SK-N-SH treated with all-trans-retinoic acid at 6 μM for 48 hours (cell line): Measurements from ENCODE around the gene ADAP1.

Source experiments
- ATAC-seq: fragments of 200-7000 bp; cut with Tn5 transposase; 3 replicates; pipeline ENCODE4 v1.9.1; 2020; ENCODE audit warnings: mild to moderate bottlenecking, moderate library complexity
- ARNTL ChIP-seq: fragments of 450-650 bp; formaldehyde crosslinking; IDR thresholded peaks from 2 replicates; pipeline ENCODE4 v1.5.0; 2020; ENCODE audit warnings: low read depth, mild to moderate bottlenecking, moderate library complexity, borderline replicate concordance
- BACH2 ChIP-seq: fragments of 250-450 bp; sonication (Bioruptor Pico); IDR thresholded peaks from 2 replicates; pipeline ENCODE4 v1.9.0; 2021; ENCODE audit warnings: mild to moderate bottlenecking, borderline replicate concordance
- CSDC2 ChIP-seq: fragments of 250-450 bp; sonication (Bioruptor Pico); IDR thresholded peaks from 2 replicates; pipeline ENCODE4 v1.5.0; 2020; ENCODE audit warnings: mild to moderate bottlenecking, moderate library complexity
- ESRRG ChIP-seq: fragments of 250-450 bp; sonication (Bioruptor Pico); IDR thresholded peaks from 2 replicates; pipeline ENCODE4 v1.6.1; 2021; ENCODE audit warnings: mild to moderate bottlenecking
- GLIS3 ChIP-seq: fragments of 250-450 bp; sonication (Bioruptor Pico); IDR thresholded peaks from 2 replicates; pipeline ENCODE4 v1.5.0; 2020; ENCODE audit warnings: mild to moderate bottlenecking, moderate library complexity
- OSR1 ChIP-seq: fragments of 250-450 bp; sonication (Bioruptor Pico); IDR thresholded peaks from 2 replicates; pipeline ENCODE4 v1.8.0; 2022; ENCODE audit warnings: moderate library complexity, mild to moderate bottlenecking, inconsistent platforms
- PPARA ChIP-seq: fragments of 250-450 bp; sonication (Bioruptor Pico); IDR thresholded peaks from 2 replicates; pipeline ENCODE4 v1.5.0; 2020; ENCODE audit warnings: mild to moderate bottlenecking, borderline replicate concordance
- RARB ChIP-seq: fragments of 250-450 bp; sonication (Bioruptor Pico); IDR thresholded peaks from 2 replicates; pipeline ENCODE4 v1.8.0; 2021; ENCODE audit warnings: mild to moderate bottlenecking, moderate library complexity
- SNAI2 ChIP-seq: fragments of 250-450 bp; sonication (Bioruptor Pico); IDR thresholded peaks from 2 replicates; pipeline ENCODE4 v1.5.0; 2020; ENCODE audit warnings: mild to moderate bottlenecking, moderate library complexity
- TOX ChIP-seq: fragments of 250-450 bp; sonication (Bioruptor Pico); IDR thresholded peaks from 2 replicates; pipeline ENCODE4 v1.8.0; 2021; ENCODE audit warnings: mild to moderate bottlenecking, moderate library complexity, borderline replicate concordance
- ZC3H10 ChIP-seq: fragments of 250-450 bp; sonication (Bioruptor Pico); IDR thresholded peaks from 2 replicates; pipeline ENCODE4 v1.5.1; 2021; ENCODE audit warnings: mild to moderate bottlenecking, moderate library complexity
- ZFP3 ChIP-seq: fragments of 250-450 bp; sonication (Bioruptor Pico); IDR thresholded peaks from 2 replicates; pipeline ENCODE4 v1.5.0; 2020; ENCODE audit warnings: mild to moderate bottlenecking, moderate library complexity
- ZNF565 ChIP-seq: fragments of 450-650 bp; formaldehyde crosslinking; conservative IDR thresholded peaks from 2 replicates; pipeline ENCODE4 v1.5.0; 2020; ENCODE audit warnings: low read depth, mild to moderate bottlenecking, moderate library complexity
- ZNF8 ChIP-seq: fragments of 450-650 bp; formaldehyde crosslinking; IDR thresholded peaks from 2 replicates; pipeline ENCODE4 v1.5.0; 2020; ENCODE audit warnings: mild to moderate bottlenecking, moderate library complexity
- TF ChIP-seq, protein P1 (sequence below): fragments of 250-450 bp; sonication (Bioruptor Pico); IDR thresholded peaks from 2 replicates; pipeline ENCODE4 v1.5.1; 2021; ENCODE audit warnings: mild to moderate bottlenecking, moderate library complexity
- TF ChIP-seq, protein P2 (sequence below): fragments of 250-450 bp; sonication (Bioruptor Pico); IDR thresholded peaks from 2 replicates; pipeline ENCODE4 v1.5.1; 2020; ENCODE audit warnings: low read depth, mild to moderate bottlenecking, moderate library complexity
- TF ChIP-seq, protein P3 (sequence below): fragments of 250-450 bp; sonication (Bioruptor Pico); IDR thresholded peaks from 2 replicates; pipeline ENCODE4 v1.5.0; 2020; ENCODE audit warnings: mild to moderate bottlenecking, moderate library complexity
- TF ChIP-seq, protein P4 (sequence below): fragments of 250-450 bp; sonication (Bioruptor Pico); IDR thresholded peaks from 2 replicates; pipeline ENCODE4 v1.8.0; 2021; ENCODE audit warnings: low read depth, mild to moderate bottlenecking, moderate library complexity, borderline replicate concordance
- TF ChIP-seq, protein P5 (sequence below): fragments of 250-450 bp; sonication (Bioruptor Pico); IDR thresholded peaks from 2 replicates; pipeline ENCODE4 v1.8.0; 2020; ENCODE audit warnings: mild to moderate bottlenecking, moderate library complexity, borderline replicate concordance

The ADAP1 gene

DNA sequence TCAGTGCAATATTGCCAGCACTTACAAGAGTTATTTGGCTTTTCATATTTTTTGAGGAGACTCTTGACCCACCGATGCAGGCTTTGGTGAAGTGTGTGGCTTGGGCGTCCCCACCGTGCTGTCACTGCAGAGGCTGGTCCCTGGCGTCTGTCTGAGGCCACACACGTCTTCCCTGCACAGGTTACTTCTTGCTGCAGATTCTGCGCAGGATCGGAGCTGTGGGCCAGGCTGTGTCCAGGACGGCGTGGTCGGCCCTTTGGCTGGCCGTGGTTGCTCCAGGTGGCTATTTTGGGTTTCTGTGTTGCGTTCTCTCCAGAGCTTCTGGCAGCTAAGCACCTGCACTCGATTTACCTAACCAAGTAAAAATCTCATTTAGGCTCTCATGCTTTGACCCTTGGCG lies 103.3 kb downstream of the ADAP1 start:
- ATAC-seq, result no peak
- TF ChIP-seq BACH2 (CRISPR knock-in tag), result no peak

DNA sequence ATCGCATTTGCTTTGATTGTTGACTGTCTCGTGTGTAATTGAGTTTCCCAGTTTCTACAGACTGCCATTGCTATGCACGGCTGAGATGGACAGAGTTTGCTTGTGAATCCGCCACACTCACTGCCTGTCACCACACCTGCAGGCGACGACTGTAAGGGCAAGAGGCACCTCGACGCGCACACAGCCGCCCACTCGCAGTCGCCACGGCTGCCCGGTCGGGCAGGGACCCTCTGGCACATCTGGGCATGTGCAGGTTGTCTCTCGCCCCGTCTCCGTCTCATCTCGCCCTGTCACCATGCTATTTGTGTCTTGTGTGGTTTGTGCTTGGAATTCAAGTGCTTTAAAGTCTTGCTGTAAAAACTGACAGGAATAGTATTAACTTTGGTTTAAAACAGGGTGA lies 104.7 kb downstream of the ADAP1 start:
- ATAC-seq, result no peak

DNA sequence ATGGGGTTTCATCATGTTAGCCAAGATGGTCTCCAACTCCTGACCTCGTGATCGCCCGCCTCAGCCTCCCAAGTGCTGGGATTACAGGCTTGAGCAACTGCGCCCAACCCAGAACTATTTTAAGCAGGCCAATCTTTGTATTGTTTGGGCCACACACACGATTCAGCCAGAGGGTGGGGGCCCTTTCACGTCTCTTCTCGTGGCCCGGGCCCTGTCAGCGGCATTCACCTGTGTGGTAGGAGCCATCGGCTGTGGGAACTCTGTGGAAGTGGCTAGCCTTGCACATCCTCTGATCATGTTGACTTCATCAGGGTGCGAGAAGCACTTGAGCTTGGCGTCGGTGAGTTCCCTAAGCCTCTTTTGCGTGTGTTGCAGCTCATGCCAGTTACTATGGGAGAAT lies 105.3 kb downstream of the ADAP1 start:
- ATAC-seq, result no peak
- TF ChIP-seq, protein P1, sequence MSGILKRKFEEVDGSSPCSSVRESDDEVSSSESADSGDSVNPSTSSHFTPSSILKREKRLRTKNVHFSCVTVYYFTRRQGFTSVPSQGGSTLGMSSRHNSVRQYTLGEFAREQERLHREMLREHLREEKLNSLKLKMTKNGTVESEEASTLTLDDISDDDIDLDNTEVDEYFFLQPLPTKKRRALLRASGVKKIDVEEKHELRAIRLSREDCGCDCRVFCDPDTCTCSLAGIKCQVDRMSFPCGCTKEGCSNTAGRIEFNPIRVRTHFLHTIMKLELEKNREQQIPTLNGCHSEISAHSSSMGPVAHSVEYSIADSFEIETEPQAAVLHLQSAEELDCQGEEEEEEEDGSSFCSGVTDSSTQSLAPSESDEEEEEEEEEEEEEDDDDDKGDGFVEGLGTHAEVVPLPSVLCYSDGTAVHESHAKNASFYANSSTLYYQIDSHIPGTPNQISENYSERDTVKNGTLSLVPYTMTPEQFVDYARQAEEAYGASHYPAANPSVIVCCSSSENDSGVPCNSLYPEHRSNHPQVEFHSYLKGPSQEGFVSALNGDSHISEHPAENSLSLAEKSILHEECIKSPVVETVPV (CRISPR knock-in tag), result no peak
- TF ChIP-seq, protein P2, sequence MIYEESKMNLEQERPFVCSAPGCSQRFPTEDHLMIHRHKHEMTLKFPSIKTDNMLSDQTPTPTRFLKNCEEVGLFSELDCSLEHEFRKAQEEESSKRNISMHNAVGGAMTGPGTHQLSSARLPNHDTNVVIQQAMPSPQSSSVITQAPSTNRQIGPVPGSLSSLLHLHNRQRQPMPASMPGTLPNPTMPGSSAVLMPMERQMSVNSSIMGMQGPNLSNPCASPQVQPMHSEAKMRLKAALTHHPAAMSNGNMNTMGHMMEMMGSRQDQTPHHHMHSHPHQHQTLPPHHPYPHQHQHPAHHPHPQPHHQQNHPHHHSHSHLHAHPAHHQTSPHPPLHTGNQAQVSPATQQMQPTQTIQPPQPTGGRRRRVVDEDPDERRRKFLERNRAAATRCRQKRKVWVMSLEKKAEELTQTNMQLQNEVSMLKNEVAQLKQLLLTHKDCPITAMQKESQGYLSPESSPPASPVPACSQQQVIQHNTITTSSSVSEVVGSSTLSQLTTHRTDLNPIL (CRISPR knock-in tag), result no peak
- TF ChIP-seq, protein P3, sequence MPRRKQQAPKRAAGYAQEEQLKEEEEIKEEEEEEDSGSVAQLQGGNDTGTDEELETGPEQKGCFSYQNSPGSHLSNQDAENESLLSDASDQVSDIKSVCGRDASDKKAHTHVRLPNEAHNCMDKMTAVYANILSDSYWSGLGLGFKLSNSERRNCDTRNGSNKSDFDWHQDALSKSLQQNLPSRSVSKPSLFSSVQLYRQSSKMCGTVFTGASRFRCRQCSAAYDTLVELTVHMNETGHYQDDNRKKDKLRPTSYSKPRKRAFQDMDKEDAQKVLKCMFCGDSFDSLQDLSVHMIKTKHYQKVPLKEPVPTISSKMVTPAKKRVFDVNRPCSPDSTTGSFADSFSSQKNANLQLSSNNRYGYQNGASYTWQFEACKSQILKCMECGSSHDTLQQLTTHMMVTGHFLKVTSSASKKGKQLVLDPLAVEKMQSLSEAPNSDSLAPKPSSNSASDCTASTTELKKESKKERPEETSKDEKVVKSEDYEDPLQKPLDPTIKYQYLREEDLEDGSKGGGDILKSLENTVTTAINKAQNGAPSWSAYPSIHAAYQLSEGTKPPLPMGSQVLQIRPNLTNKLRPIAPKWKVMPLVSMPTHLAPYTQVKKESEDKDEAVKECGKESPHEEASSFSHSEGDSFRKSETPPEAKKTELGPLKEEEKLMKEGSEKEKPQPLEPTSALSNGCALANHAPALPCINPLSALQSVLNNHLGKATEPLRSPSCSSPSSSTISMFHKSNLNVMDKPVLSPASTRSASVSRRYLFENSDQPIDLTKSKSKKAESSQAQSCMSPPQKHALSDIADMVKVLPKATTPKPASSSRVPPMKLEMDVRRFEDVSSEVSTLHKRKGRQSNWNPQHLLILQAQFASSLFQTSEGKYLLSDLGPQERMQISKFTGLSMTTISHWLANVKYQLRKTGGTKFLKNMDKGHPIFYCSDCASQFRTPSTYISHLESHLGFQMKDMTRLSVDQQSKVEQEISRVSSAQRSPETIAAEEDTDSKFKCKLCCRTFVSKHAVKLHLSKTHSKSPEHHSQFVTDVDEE (CRISPR knock-in tag), result no peak
- TF ChIP-seq PPARA (CRISPR knock-in tag), result no peak
- TF ChIP-seq OSR1, result no peak
- no peak for TF ChIP-seq ZFP3
- TF ChIP-seq ARNTL (CRISPR knock-in tag), result no peak
- no peak for TF ChIP-seq ZC3H10 (CRISPR knock-in tag)
- TF ChIP-seq, protein P4, sequence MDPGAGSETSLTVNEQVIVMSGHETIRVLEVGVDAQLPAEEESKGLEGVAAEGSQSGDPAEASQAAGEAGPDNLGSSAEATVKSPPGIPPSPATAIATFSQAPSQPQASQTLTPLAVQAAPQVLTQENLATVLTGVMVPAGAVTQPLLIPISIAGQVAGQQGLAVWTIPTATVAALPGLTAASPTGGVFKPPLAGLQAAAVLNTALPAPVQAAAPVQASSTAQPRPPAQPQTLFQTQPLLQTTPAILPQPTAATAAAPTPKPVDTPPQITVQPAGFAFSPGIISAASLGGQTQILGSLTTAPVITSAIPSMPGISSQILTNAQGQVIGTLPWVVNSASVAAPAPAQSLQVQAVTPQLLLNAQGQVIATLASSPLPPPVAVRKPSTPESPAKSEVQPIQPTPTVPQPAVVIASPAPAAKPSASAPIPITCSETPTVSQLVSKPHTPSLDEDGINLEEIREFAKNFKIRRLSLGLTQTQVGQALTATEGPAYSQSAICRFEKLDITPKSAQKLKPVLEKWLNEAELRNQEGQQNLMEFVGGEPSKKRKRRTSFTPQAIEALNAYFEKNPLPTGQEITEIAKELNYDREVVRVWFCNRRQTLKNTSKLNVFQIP (CRISPR knock-in tag), result no peak
- TF ChIP-seq GLIS3, result no peak
- no peak for TF ChIP-seq TOX (CRISPR knock-in tag)
- no peak for TF ChIP-seq BACH2 (CRISPR knock-in tag)
- TF ChIP-seq CSDC2 (CRISPR knock-in tag), result no peak
- TF ChIP-seq ESRRG (CRISPR knock-in tag), result no peak
- no peak for TF ChIP-seq ZNF565 (CRISPR knock-in tag)
- TF ChIP-seq, protein P5, sequence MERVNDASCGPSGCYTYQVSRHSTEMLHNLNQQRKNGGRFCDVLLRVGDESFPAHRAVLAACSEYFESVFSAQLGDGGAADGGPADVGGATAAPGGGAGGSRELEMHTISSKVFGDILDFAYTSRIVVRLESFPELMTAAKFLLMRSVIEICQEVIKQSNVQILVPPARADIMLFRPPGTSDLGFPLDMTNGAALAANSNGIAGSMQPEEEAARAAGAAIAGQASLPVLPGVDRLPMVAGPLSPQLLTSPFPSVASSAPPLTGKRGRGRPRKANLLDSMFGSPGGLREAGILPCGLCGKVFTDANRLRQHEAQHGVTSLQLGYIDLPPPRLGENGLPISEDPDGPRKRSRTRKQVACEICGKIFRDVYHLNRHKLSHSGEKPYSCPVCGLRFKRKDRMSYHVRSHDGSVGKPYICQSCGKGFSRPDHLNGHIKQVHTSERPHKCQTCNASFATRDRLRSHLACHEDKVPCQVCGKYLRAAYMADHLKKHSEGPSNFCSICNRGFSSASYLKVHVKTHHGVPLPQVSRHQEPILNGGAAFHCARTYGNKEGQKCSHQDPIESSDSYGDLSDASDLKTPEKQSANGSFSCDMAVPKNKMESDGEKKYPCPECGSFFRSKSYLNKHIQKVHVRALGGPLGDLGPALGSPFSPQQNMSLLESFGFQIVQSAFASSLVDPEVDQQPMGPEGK (CRISPR knock-in tag), result no peak
- no peak for TF ChIP-seq RARB (CRISPR knock-in tag)
- no peak for TF ChIP-seq ZNF8 (CRISPR knock-in tag)
- TF ChIP-seq SNAI2 (CRISPR knock-in tag), result no peak

More for the DNA sequence above, 104.7 kb downstream of the ADAP1 start:
- TF ChIP-seq GLIS3, result no peak
- TF ChIP-seq, protein P5 (CRISPR knock-in tag), result no peak
- TF ChIP-seq RARB (CRISPR knock-in tag), result no peak
- TF ChIP-seq, protein P2 (CRISPR knock-in tag), result no peak
